Body of pancreas (tissue), 4 donors: ENCODE results near the gene G3BP1. TPM values are rescaled to one million over a fixed set of nuclear protein-coding genes. Genes with fewer than 3 reads are reported as not detected.
A peak's percentile ranks its signal among the peaks of the same experiment; 100 is the strongest.

Experiments
- ATAC-seq: fragments of 150-250 bp; one replicate; pipeline ENCODE4 v1.9.1; 2016
- DNase-seq, 4 donors: peaks; one replicate each; pipeline ENCODE4 v3.0.0-alpha.2; 2019
- H3K27ac ChIP-seq, 4 donors: fragments of 200-600 bp; sonication (generic); 1 replicate in 3 of 4; 2 replicates in 1 of 4; pipeline versions ENCODE4 v1.5.1 to v1.6.1; 2016 to 2019; ENCODE audit warnings: mild to moderate bottlenecking in 1 of 4, mixed read lengths in 1 of 4, moderate library complexity in 1 of 4
- H3K27me3 ChIP-seq, 2 donors: fragments of 200-600 bp; sonication (generic); one replicate each; pipeline ENCODE4 v1.6.0; 2016; ENCODE audit warnings: mild to moderate bottlenecking in 1 of 2
- H3K36me3 ChIP-seq, 2 donors: fragments of 200-600 bp; sonication (generic); replicated peaks in 1 of 2; 2 replicates each; pipeline ENCODE4 v1.5.1; 2016; ENCODE audit warnings: low read depth in 2 of 2; ENCODE audit not compliant: insufficient read depth in 1 of 2
- H3K4me1 ChIP-seq: fragments of 200-600 bp; sonication (generic); one replicate; pipeline ENCODE4 v1.6.0; 2016
- H3K4me3 ChIP-seq, 2 donors: fragments of 200-600 bp; sonication (generic); 1 replicate in 1 of 2; 2 replicates in 1 of 2; pipeline ENCODE4 v1.5.1; 2016 to 2019
- H3K9me3 ChIP-seq, 3 donors: fragments of 200-600 bp; sonication (generic); 1 replicate in 2 of 3; 2 replicates in 1 of 3; pipeline ENCODE4 v1.5.1; 2016
- POLR2A ChIP-seq, 3 donors: fragments of 450-650 bp; IDR thresholded peaks; one replicate each; pipeline ENCODE4 v1.6.1; 2016; ENCODE audit warnings: antibody characterized with exemption in 3 of 3, mild to moderate bottlenecking in 2 of 3
- WGBS, 2 donors: methylation state at CpG; one replicate each; pipeline ENCODE4 v1.1.5; 2017; 5-methylcytosine and 5-hydroxymethylcytosine counted together
- intact Hi-C: fragments of 100-400 bp; cut with DNase I; formaldehyde crosslinking; loops from one replicate; pipeline ENCODE4 v1.15.1; 2023
- total RNA-seq, 2 donors: library from RNA; depleted of rRNA; stranded (reverse); fragments of >200 nt; gene quantifications; one replicate each; pipeline ENCODE4 v1.1.0, GENCODE V29; 2016
- TF ChIP-seq, protein P1 (sequence below), 7 experiments: fragments of 450-650 bp in 4 of 7; fragments of 200-600 bp in 3 of 7; sonication (generic) in 3 of 7; IDR thresholded peaks; one replicate each; pipeline ENCODE4 v1.5.1; 2016 to 2019; ENCODE audit warnings: antibody characterized with exemption in 7 of 7

The G3BP1 gene
- total RNA-seq, 2 donors from 2014 or later, result 34.6 to 64.3 TPM

GRCh38 chr5:151740958-151741373 lies 30.8 kb upstream of the G3BP1 start:
- TF ChIP-seq, protein P1, sequence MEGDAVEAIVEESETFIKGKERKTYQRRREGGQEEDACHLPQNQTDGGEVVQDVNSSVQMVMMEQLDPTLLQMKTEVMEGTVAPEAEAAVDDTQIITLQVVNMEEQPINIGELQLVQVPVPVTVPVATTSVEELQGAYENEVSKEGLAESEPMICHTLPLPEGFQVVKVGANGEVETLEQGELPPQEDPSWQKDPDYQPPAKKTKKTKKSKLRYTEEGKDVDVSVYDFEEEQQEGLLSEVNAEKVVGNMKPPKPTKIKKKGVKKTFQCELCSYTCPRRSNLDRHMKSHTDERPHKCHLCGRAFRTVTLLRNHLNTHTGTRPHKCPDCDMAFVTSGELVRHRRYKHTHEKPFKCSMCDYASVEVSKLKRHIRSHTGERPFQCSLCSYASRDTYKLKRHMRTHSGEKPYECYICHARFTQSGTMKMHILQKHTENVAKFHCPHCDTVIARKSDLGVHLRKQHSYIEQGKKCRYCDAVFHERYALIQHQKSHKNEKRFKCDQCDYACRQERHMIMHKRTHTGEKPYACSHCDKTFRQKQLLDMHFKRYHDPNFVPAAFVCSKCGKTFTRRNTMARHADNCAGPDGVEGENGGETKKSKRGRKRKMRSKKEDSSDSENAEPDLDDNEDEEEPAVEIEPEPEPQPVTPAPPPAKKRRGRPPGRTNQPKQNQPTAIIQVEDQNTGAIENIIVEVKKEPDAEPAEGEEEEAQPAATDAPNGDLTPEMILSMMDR (IDR thresholded peaks at IDR 0.05), result no peak
- no peak for TF ChIP-seq POLR2A (IDR thresholded peaks at IDR 0.05)
- no peak overlapping the region for H3K4me3 ChIP-seq
- H3K27me3 ChIP-seq, result no peaks in the 10 kb centered on the region
- ATAC-seq (no peak), DNase-seq (no peak)
- no peaks in the 10 kb centered on the region for H3K9me3 ChIP-seq
- intact Hi-C loops, result loop anchor here (10.0 kb wide), 1 partner anchor 76 kb away; no protein-coding TSS in a partner anchor
- peaks cover 8% of the 10 kb centered on the region for H3K4me1 ChIP-seq
- peaks cover 0 to 3% of the 10 kb centered on the region in 2 donors for H3K36me3 ChIP-seq
- 75 to 85% methylated on average over 2 of the region's 2 CpGs for WGBS, 2 donors
- H3K27ac ChIP-seq, result peak overlapping the region in 1 of 4 donors; percentile 33

DNA sequence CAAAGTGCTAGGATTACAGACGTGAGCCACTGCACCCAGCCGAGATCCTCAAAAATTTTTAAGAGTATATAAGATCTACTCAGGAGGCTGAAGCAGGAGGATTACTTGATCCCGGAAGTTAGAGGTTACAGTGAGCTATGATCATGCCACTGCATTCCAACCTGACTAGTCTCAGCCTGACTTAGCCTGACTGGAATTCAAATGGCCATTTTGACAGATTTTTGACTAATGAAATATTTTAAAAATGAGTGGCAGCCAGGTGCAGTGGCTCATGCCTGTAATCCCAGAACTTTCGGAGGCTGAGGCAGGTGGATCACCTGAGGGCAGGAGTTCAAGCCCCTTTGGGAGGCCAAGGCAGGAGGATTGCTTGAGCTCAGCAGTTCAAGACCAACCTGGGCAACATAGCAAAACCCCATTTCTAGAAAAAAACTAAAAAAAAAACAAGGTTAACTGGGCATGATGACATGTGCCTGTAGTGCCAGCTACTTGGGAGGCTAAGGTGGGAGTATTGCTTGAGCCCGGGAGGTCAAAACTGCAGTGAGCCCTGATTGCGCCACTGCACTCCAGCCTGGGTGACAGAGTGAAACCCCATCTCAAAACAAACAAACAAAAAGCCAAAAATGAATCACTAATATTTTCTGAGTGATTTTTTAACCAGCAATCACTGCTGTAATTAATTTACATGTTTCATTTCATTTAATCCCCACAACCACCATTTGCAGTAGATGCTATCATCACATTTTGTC lies 29.9 kb upstream of the G3BP1 start:
- H3K27me3 ChIP-seq, result no peaks in the 10 kb centered on the region
- ATAC-seq (no peak), DNase-seq (no peak)
- peaks cover 8% of the 10 kb centered on the region for H3K4me1 ChIP-seq
- H3K27ac ChIP-seq, result no peak overlapping the region
- 89 to 90% methylated on average over 6 of the region's 6 CpGs for WGBS, 2 donors
- intact Hi-C loops, result loop anchor here (10.0 kb wide), 1 partner anchor 77 kb away; no protein-coding TSS in a partner anchor
- H3K36me3 ChIP-seq, result peaks cover 0 to 3% of the 10 kb centered on the region in 2 donors
- TF ChIP-seq POLR2A (IDR thresholded peaks at IDR 0.05), result no peak
- TF ChIP-seq, protein P1 (IDR thresholded peaks at IDR 0.05), result no peak
- H3K4me3 ChIP-seq, result no peak overlapping the region
- no peaks in the 10 kb centered on the region for H3K9me3 ChIP-seq

- H3K27me3 ChIP-seq, result no peaks in the 10 kb centered on the region
- TF ChIP-seq, protein P1 (IDR thresholded peaks at IDR 0.05), result peak in 4 of 7 experiments; percentile 13 to 35 (median 32)
- no peak for TF ChIP-seq POLR2A (IDR thresholded peaks at IDR 0.05)
- ATAC-seq (no peak), DNase-seq (peak in 3 of 4 donors; percentile 13 to 17 (median 13))
- H3K4me3 ChIP-seq, result no peak overlapping the region
- intact Hi-C loops, result loop anchor here (10.0 kb wide), 1 partner anchor 78 kb away; no protein-coding TSS in a partner anchor
- WGBS, 2 donors, result 68 to 75% methylated on average over 7 of the region's 7 CpGs
- H3K36me3 ChIP-seq, result peaks cover 0 to 3% of the 10 kb centered on the region in 2 donors
- H3K4me1 ChIP-seq, result peaks cover 8% of the 10 kb centered on the region
- H3K9me3 ChIP-seq, result no peaks in the 10 kb centered on the region
- H3K27ac ChIP-seq, result no peak overlapping the region
Observed at GRCh38 chr5:151742870-151743294, 28.9 kb upstream of the G3BP1 start.

GRCh38 chr5:151743530-151743929 lies 28.2 kb upstream of the G3BP1 start:
- 91 to 94% methylated on average over 1 of the region's 1 CpG for WGBS, 2 donors
- ATAC-seq, result no peak
- Histone ChIP-seq H3K4me3 (no peak overlapping the region), H3K36me3 (peaks cover 0 to 3% of the 10 kb centered on the region in 2 donors), H3K4me1 (peaks cover 8% of the 10 kb centered on the region), H3K9me3 (no peaks in the 10 kb centered on the region), H3K27ac (no peak overlapping the region), H3K27me3 (no peaks in the 10 kb centered on the region)
- intact Hi-C loops, result loop anchor here (10.0 kb wide), 1 partner anchor 79 kb away; no protein-coding TSS in a partner anchor
- no peak for DNase-seq
- TF ChIP-seq, protein P1 (IDR thresholded peaks at IDR 0.05), result no peak
- no peak for TF ChIP-seq POLR2A (IDR thresholded peaks at IDR 0.05)
